Measurements from ENCODE around the gene ANXA6. TPM values are rescaled to one million over a fixed set of nuclear protein-coding genes. Genes with fewer than 3 reads are reported as not detected.
A peak's percentile ranks its signal among the peaks of the same experiment; 100 is the strongest.
"Not testable (repeated sequence)": the region's sequence is repeated elsewhere in the genome, so short reads cannot be mapped to it uniquely, and the experiment has no call there.

The ANXA6 gene
- total RNA-seq, 1 donor from 2014 or later = 329 TPM

DNA sequence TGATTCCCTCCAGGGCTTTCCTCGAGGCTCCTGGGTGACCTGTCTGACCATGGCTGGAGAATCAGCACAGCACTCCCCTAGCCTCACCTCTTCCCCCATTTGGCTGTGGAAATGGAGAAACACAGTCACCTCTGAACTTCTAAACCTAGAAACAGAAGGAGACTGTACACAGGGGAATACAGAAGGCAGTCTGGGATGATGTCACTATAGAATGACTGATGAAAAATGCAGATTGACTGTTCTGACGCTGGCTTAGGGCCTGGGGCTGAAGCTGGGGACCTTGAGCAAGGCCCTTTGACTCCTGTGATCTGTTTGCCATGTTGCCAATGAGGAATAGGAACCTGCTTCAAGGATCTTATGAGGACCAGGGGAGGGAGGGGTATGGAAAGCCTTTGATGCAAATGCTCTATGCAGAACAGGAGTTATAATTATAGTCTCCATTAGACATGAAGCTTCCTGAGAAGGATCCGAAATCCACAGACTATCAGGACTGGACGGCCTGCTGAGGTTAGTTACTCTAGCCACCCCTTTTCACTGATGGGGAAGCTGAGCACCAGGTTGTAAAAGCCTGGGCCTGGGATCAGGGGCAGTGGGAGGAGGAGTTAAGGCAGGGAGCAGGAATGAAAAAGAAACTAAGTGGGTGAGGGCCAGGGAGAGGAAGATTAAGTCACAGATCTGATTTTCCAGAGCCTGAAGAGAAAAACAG, 24.4 kb upstream of the ANXA6 start:
- DNase-seq (ENCODE audit: low read depth, low spot score) = no peak

DNA sequence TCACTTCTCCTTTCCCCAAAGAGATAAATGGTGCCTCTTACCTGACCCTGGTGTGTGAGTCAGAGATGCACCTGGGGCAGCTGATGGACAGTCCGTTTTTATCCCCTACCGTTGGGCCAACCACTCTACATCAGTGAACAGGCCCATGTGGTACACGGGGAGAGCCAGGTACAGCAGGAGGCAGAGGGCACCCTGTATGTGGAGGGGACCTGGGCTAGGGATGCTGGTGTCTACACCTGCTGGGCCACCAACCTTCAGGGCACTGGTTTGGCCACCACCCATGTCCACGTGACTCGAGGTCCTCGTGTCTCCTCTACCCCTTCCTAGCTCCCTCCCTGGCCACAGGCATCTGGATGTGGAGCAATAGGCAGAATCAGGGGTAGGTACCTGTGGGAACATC, 22.7 kb upstream of the ANXA6 start:
- DNase-seq (ENCODE audit: low read depth, low spot score) = no peak

DNA sequence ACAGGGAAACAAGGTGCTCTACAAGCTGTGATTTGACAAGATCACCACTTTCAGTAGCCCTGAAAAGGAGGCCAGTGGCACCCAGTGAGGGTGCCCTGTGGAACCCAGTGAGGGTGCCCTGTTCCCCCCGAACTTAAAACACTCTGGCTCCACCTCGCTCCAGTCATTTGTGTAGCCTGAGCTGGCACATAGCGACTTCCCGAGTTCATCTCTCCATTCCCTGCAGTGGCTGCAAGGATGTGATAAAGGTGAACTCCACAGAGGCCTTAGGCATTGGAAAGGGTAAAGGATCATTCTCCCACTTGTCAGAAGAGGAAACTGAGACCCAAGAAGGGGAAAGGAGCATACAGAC, 21.9 kb upstream of the ANXA6 start:
- DNase-seq (ENCODE audit: low read depth, low spot score) = no peak

DNA sequence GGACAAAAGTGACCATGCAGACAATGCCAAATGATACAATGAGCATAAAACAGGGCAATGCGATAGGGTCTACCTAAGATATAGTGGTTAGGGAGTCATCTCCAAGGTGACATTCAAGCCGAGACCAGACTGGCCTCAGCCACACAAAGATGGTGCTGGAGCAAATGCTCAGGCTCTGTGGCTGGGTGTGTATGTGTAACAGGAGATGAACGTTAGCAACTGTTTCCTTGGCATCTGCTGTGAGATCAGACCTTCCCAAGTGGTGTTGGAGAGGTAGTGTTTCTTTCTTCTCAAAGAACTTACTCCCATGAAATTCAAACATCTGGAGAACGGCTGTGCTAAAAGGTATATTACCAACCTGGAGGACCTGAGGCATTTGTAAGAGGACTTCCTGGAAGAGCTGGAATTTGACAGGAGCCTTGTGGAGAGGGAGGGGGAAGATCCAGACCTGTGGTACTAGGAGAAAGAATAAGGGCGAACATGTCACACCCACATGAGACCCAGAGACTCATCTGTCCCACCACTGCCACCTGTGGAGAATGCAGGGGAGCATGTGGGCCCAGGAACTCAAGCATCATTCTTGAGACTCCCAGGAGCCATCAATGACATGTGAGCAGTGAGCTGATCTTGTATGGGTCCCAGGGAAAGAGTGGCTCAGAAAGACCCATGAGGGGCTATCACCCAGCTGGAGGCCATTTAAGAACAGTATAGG, 21.4 kb upstream of the ANXA6 start:
- DNase-seq (ENCODE audit: low read depth, low spot score) = no peak

DNA sequence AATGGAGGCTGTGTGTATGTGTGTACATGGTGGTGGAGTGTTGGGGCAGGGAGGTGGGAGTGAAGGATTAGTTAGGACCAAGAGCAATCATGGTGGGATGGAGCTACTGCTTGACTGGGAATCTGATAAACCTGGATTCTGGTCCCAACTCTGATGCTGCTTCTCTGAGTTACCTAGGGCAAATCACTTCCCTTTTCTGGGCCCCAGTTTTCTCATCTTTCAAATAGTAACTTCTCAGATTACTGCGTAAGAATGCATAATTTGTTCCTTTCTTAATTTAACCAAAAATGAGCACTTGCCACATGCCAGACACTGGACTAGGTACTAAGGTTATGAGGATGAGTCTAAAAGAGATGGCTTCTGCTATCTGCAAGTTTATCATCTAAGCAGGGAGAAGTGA, 20.8 kb upstream of the ANXA6 start:
- DNase-seq (ENCODE audit: low read depth, low spot score) = no peak

DNA sequence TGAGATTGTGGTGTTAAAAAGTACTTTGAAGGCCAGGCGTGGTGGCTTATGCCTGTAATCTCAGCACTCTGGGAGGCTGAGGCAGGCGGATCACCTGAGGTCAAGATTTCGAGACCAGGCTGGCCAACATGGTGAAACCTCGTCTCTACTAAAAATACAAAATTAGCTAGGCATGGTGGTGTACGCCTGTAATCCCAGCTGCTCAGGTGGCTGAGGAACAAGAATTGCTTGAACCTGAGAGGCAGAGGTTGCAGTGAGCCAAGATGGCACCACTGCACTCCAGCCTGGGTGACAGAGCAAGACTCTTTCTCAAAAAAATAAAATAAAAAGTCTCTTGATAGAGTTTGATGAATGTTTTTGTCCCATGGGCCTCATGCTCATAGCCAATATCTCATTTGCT, 18.7 kb upstream of the ANXA6 start:
- not testable (repeated sequence) for DNase-seq (ENCODE audit: low read depth, low spot score)

DNA sequence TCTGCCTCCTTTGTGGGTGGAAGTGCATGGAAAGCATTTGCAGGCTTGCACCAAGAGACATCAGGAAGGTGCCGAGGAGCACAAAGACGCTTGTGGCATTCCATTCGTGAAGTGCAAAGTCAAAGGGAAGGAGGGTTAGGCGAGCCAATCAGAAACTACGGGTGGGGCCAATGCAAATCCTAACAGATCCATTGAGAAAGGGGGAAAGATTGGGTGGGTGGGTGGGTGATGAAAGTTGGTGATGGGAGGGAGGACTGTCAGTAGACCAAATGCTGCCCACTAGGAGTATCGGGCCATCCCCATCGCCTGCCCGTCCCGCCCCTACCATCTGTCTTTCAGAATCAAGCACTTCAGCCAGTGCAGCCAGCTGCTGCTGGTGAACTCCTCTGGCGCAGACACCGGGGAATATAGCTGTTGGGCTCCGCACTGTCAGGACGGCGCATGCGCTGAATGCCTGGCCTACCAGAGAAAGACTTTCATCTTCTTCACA, 17.1 kb upstream of the ANXA6 start:
- DNase-seq (ENCODE audit: low read depth, low spot score) = no peak

DNA sequence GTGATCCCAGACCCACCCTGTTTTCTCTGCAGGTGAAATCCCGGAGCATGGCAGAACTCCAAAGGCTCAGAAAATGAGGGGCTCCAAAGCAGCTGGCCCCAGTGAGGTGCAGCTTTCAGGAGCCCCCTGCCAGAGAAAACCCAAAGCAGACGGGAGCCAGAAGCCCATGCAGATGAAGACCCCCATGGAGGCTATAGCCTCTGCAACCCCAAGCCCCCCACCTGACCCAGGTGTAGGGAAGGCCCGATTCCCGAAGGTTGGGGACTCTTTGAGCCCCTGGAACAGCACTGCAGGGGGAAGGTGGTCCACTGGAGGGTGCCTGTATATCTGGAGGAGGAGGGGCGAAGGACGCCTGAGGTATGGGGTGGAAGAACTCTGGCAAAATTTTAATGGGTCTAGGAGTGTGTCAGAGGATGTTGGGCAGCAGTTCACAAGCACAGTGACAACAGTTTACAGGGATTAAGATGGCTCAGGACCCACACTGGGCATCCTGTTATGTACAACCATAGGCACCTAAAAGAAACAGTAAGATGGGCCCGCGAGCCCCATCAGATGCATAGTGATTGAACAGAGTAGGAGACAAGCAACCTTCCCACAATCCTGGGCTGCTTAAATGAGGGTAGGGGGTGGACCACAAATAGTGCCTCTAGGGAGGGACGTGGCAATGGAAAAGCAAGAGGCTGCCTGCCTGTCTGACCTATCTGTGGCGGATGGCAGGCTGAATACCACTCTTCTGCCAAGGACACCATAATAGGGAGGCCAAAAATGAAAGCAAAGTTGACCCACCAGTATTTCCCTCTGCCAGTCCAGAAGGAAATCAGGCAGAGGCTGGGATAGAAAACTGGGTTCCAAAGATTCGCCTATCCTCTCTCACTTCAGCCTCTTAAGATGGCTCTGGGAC, 16.4 kb upstream of the ANXA6 start:
- DNase-seq (ENCODE audit: low read depth, low spot score) = no peak

DNA sequence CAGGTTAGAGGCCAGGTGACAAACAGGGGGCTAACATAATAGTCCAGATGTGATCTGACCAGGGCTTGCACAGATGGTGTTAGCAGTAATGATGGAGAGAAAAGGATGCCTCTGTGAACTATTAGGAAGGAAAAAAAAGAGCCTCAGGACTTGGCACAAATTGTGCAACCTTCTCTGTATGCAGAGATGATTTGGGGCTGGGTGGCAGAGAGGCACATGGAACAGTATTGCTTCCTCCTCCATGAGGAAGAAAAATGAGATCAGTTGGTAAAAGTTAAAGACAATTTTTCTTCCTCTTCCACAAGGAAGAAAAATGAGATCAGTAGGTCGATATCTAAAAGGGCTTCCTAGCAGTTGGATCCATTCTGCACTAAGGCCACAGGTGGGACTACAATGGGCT, 13.9 kb upstream of the ANXA6 start:
- DNase-seq (ENCODE audit: low read depth, low spot score) = no peak

DNA sequence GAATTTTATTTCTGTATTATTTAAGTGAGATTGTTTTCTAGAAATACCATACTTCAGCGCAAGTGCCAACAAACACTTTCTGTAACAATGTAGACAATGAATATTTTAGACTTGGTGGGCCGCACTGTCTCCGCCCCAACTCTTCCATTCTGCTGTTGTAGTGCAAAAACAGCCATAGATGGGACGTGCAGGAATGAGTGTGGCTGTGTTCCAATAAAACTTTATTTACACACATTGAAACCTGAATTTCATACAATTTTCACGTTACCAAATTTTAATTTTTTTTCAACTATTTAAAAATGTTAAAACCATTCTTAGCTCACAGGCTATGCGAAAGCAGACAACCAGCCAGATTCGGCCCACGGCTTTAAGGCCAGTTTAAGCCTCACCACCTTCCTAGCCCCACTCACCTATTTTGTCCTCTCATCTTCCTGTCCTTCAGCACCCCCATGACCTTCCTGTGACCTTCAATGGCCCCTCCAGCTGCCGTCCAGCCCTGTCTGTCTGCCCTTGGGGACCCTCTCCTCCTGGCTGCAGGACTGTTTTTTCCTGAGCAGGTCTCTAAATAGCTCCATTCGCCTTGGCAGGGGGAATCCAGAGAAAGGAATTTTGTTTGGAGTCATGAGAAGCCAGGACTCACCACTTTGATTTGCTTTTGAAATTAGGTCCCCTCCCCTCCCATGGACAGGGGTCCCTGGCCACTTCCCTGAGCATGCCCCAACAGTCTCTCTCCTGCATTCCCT, 11.2 kb upstream of the ANXA6 start:
- no peak for DNase-seq (ENCODE audit: low read depth, low spot score)

DNA sequence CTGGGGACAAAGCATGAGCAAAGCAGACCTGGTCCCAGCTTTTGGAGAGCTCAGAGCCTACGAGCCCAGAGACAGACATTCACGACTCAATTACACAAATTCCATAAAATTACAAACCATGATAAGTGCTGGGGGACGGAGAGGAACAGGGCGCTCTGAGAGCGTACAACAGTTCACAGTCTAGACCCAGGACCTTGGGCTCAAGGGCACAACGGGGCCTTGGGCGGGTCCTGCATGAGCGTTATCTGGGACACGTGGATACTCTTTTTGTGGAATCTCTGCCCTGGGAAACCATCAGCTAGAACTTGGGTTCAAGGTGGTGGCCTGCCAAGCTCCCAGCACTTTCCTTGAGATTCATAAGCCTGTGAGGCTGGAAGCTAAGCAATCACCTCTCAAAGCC, 9.4 kb upstream of the ANXA6 start:
- DNase-seq (ENCODE audit: low read depth, low spot score) = no peak

DNA sequence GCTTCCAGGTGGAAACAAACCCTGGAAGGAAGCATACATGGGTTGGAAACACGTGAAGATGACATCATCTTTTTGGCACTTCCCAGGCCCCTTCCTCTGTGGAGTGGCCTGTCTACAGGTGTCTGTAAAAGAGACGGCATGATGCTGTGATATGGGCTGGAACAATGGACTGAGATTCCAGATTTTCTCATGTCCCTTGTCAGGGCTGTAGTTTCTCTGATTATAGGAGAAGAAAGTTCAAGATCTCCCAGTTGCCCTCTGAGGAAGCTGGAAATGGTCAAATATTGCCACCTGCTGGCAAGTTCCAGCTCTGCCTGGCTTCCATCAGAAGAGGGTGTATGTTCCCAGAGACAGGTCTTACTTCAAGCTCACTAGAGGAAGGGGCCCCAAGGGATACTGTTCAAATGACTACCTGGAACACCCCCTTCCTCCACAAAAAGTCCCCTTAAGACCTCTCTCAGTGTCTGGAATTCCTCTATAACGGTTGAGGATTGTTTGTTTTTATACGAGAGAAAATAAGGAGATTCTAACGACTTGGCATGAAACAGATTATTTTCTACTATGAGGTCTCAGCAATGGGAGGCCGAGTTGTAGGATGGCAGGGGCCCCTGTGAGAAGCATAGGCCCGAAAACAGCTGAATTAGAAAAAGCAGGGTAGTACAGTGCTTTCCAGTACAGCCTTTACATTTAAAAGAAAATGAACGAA, 7.3 kb upstream of the ANXA6 start:
- peak; percentile 58 for DNase-seq (ENCODE audit: low read depth, low spot score)

DNA sequence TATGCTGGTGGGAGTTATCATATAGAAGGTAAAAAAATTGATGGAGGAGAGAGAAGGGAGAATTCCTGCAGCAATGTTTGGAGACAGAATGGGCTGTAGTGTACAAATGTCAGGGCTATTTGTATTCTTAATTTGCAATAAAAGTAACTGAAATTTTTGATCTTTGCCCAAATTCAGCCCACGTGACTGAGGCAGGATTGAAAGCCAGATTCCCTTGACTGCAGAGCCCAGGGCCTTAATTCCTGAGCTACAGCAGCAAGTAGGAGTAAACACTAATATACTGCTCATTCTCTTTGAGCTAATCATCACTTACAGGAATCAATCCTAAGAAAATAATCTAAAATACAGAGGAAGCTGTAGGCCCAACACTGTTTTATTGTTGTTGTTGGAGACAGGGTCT, 5.2 kb upstream of the ANXA6 start:
- DNase-seq (ENCODE audit: low read depth, low spot score) = no peak

DNA sequence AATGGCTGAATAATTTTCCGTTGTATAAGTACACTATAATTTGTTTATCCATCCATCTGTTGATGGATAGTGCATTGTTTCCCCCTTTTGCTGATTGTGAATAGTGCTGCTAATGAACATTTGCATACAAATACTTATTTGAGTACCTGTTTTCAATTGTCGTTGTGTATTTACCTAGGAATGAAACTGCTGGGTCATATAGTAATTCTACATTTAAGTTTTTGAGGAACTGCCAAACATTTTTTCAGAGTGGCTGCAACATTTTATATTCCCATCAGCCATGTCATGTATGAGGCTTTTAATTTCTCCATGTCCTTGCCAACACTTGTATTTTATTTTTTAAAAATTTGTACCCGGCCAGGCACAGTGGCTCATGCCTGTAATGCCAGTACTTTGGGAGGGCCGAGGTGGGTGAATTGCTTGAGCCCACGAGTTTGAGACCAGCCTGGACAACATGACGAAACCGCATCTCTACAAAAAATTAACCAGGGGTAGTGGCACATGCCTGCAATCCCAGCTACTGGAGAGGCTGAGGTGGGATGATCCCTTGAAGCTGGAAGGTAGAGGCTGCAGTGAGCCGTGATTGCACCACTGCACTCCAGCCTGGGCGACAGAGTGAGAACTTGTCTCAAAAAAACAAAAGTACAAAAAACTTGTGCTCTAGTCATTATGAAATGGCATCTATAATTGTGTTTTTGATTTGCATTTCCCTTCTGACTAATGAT, 2.2 kb upstream of the ANXA6 start:
- DNase-seq (ENCODE audit: low read depth, low spot score) = no peak

DNA sequence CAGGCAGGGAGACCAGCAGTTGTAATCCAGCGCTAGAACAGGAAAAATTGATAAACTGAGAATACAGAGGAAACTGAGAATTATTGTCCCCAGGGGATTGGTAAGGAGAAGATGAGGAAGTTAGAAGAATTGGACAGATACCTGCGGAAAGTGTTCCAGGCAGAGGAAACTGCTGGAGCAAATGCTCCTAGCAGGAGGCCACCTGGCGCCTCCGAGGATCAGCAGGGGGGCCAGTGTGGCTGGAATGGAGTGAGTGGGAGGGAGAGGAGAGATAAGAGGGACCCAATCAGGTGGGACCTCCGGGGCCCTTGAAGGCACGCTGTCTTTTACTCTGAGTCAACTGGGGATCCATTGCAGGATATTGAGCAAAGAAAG, 695 bp upstream of the ANXA6 start:
- no peak for DNase-seq (ENCODE audit: low read depth, low spot score)

DNA sequence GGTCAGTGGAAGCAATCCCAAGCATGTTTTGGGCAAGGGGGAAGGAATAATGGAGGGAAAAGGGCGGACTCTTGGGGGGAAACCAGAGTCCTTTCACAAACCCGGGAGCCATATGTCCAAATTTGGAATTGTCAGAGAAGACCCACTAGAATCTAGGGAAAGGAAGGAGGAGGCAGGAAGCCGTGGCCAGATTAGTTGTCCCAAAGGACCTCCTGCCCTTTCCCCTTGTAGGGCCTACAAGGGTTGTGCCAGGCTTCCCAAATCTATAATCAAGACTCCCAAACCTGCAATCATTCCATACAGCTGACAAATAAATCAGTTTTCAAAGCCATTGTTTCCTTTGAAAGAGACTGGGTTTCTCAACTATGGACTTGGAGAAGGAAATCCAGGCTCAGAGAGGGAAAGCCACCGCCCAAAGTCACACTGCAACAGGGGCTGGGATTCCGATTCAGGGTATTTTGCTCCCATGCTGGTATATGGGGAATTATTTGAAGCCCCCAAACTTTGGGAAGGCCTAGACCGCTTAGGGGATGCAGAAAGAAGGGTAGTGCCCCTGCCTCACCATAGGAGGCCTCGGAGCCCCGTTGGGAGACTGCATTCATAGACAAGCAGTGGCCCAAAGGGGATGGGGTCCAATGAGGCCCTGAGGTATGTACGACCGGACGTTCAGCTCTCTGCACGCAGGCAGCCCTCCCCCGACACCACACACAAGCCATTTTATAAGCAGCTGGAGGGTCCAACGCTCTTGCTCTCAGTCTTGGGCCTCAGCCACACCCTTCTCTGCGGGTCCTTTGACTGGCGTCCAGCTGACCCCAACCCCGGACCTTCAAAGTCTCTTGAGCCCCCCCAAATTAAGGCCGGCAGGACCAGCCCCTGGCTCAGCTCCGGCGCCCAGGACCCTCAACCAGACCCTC, 815 bp downstream of the ANXA6 start:
- no peak for DNase-seq (ENCODE audit: low read depth, low spot score)

DNA sequence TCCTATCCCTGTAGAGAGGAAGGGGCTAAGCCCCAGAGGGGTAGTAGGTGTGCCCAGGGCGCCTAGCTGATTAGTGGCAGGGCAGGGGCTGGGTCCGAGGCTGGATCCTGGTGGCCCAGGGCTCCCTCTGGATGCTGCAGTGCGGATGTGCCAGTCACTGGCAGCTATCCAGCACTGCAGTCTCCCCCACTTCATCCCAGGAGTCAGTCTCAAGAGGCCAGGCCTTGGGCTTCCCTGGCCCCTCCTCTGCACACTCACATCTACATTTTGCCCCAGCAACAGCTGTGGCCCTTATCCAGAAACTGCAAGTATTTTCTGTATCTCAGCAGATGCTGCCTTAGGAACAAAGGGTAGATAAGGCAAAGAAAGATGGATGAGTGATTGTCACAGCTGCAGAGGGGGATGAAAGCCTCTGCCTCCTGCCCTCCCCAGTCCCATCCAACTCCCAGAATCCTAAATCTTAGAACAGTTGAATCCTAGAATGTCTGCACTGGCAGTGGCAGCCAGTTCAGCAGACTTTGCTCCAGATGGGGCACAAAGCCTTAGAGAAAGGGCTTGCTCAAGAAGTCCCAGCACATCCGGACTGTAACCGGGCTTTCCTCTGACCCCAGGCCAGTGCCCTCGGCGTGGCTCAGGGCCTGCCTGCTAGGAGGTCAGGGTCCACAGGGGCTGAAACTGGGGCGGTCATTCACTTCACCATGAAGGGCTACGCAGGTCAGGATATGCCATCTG, 1.6 kb downstream of the ANXA6 start:
- DNase-seq (ENCODE audit: low read depth, low spot score) = peak; percentile 24
